GM23338 (cell line): Measurements from ENCODE around the gene CSF1R. TPM values are rescaled to one million over a fixed set of nuclear protein-coding genes. Genes with fewer than 3 reads are reported as not detected.

Experiments used
- ATAC-seq: fragments of 200-7000 bp; cut with Tn5 transposase; 3 replicates; pipeline ENCODE4 v1.9.1; 2020
- DNase-seq: peaks from one replicate; pipeline ENCODE4 v3.0.0-alpha.2; 2015; ENCODE audit warnings: low spot score
- H2AFZ ChIP-seq: fragments of 200-600 bp; sonication (generic); 2 replicates; pipeline ENCODE4 v1.8.0; 2016; ENCODE audit warnings: antibody characterized with exemption, mild to moderate bottlenecking, moderate library complexity
- H3F3A ChIP-seq: fragments of 200-600 bp; sonication (generic); replicated peaks from 2 replicates; pipeline ENCODE4 v1.8.0; 2017; ENCODE audit warnings: antibody characterized with exemption, mixed run types, low read depth
- H3K27ac ChIP-seq: fragments of 200-600 bp; sonication (generic); 2 replicates; pipeline ENCODE4 v1.6.1; 2016; ENCODE audit warnings: low read depth
- H3K27me3 ChIP-seq: fragments of 200-600 bp; sonication (generic); 2 replicates; pipeline ENCODE4 v1.8.0; 2016; ENCODE audit warnings: mild to moderate bottlenecking, mixed run types, moderate library complexity; ENCODE audit not compliant: insufficient read depth
- H3K36me3 ChIP-seq: fragments of 200-600 bp; sonication (generic); 2 replicates; pipeline ENCODE4 v1.8.0; 2016; ENCODE audit warnings: mild to moderate bottlenecking; ENCODE audit not compliant: insufficient read depth
- H3K4me1 ChIP-seq: fragments of 200-600 bp; sonication (generic); 2 replicates; pipeline ENCODE4 v1.8.0; 2016; ENCODE audit warnings: mild to moderate bottlenecking, moderate library complexity; ENCODE audit not compliant: insufficient read depth
- H3K4me2 ChIP-seq: fragments of 200-600 bp; sonication (generic); 2 replicates; pipeline ENCODE4 v1.7.1; 2017; ENCODE audit warnings: mixed run types
- H3K4me3 ChIP-seq: fragments of 200-600 bp; sonication (generic); 2 replicates; pipeline ENCODE4 v1.6.1; 2016; ENCODE audit warnings: mixed run types
- H3K79me2 ChIP-seq: fragments of 200-600 bp; sonication (generic); replicated peaks from 2 replicates; pipeline ENCODE4 v1.8.0; 2017; ENCODE audit warnings: mild to moderate bottlenecking; ENCODE audit not compliant: insufficient read depth
- H3K9me2 ChIP-seq: fragments of 200-600 bp; sonication (generic); 2 replicates; pipeline ENCODE4 v1.8.0; 2017; ENCODE audit not compliant: insufficient read depth
- H4K20me1 ChIP-seq: fragments of 200-600 bp; sonication (generic); replicated peaks from 2 replicates; pipeline ENCODE4 v1.8.0; 2017; ENCODE audit warnings: mild to moderate bottlenecking; ENCODE audit not compliant: insufficient read depth
- H3K27ac Mint-ChIP-seq: 2 replicates; pipeline ENCODE4 v1.8.0; 2020; ENCODE audit warnings: inconsistent platforms, mild to moderate bottlenecking, moderate library complexity, mixed read lengths
- H3K27me3 Mint-ChIP-seq: 3 replicates; pipeline ENCODE4 v1.8.0; 2022; ENCODE audit warnings: low read depth, mild to moderate bottlenecking, moderate library complexity, mixed read lengths, inconsistent platforms; ENCODE audit not compliant: insufficient read depth, poor library complexity
- H3K36me3 Mint-ChIP-seq: 3 replicates; pipeline ENCODE4 v1.8.0; 2021; ENCODE audit warnings: low read depth, mild to moderate bottlenecking, inconsistent platforms, moderate library complexity, mixed read lengths
- H3K4me1 Mint-ChIP-seq: 3 replicates; pipeline ENCODE4 v1.8.0; 2020; ENCODE audit warnings: mild to moderate bottlenecking, inconsistent platforms, mixed read lengths
- H3K4me3 Mint-ChIP-seq: 3 replicates; pipeline ENCODE4 v1.8.0; 2021; ENCODE audit warnings: moderate library complexity, mild to moderate bottlenecking, inconsistent platforms, mixed read lengths
- H3K9me3 Mint-ChIP-seq: 3 replicates; pipeline ENCODE4 v1.8.0; 2020; ENCODE audit warnings: moderate library complexity, mild to moderate bottlenecking, inconsistent platforms, mixed read lengths
- CREB1 ChIP-seq: fragments of 250-450 bp; sonication (Bioruptor Pico); IDR thresholded peaks from 2 replicates; pipeline ENCODE4 v1.5.0; 2020; ENCODE audit warnings: low read depth, mild to moderate bottlenecking, moderate library complexity
- ETS1 ChIP-seq: IDR thresholded peaks from 2 replicates; pipeline ENCODE4 v1.6.1; 2016; ENCODE audit warnings: antibody characterized with exemption
- EZH2phosphoT487 ChIP-seq: fragments of 200-600 bp; sonication (generic); IDR thresholded peaks from one replicate; pipeline ENCODE4 v1.8.1; 2018; ENCODE audit warnings: antibody characterized with exemption; ENCODE audit not compliant: unreplicated experiment
- NANOG ChIP-seq: IDR thresholded peaks from 2 replicates; pipeline ENCODE4 v1.6.1; 2016; ENCODE audit warnings: antibody characterized with exemption, borderline replicate concordance
- STAT1 ChIP-seq: IDR thresholded peaks from one replicate; pipeline ENCODE4 v1.6.1; 2016; ENCODE audit warnings: antibody characterized with exemption; ENCODE audit not compliant: unreplicated experiment
- ZNF331 ChIP-seq: fragments of 250-450 bp; sonication (Bioruptor Pico); IDR thresholded peaks from 2 replicates; pipeline ENCODE4 v1.5.0; 2020; ENCODE audit warnings: low read depth, mild to moderate bottlenecking, moderate library complexity
- polyA plus RNA-seq: library from polyadenylated mRNA; unstranded; fragments of >200 nt; fragmentation: Nextera tagmentation; extraction: Ambion mirVana; gene quantifications from 2 replicates; pipeline ENCODE4 v1.2.1, GENCODE V29; 2016
- total RNA-seq: library from RNA; depleted of rRNA; stranded (reverse); fragments of >200 nt; shearing (Covaris generic); gene quantifications from 2 replicates; pipeline ENCODE4 v1.2.3, GENCODE V29; 2014
- TF ChIP-seq, protein P1 (sequence below), 2 experiments: fragments of 200-600 bp in 1 of 2; sonication (generic) in 1 of 2; conservative IDR thresholded peaks; 2 replicates each; pipeline versions ENCODE4 v1.5.1 to v1.6.1; 2016 to 2017; ENCODE audit warnings: antibody characterized with exemption in 2 of 2, low read depth in 2 of 2, mild to moderate bottlenecking in 2 of 2, moderate library complexity in 1 of 2
- TF ChIP-seq, protein P2 (sequence below): IDR thresholded peaks from one replicate; pipeline ENCODE4 v1.6.1; 2018; ENCODE audit warnings: antibody characterized with exemption; ENCODE audit not compliant: unreplicated experiment
- TF ChIP-seq, protein P3 (sequence below): fragments of 250-450 bp; sonication (Bioruptor Pico); IDR thresholded peaks from 2 replicates; pipeline ENCODE4 v1.5.0; 2020; ENCODE audit warnings: mild to moderate bottlenecking, moderate library complexity

Gene CSF1R
- total and polyA plus RNA-seq, 2 experiments from 2014 or later, result 0.21 TPM; not detected in 1

DNA sequence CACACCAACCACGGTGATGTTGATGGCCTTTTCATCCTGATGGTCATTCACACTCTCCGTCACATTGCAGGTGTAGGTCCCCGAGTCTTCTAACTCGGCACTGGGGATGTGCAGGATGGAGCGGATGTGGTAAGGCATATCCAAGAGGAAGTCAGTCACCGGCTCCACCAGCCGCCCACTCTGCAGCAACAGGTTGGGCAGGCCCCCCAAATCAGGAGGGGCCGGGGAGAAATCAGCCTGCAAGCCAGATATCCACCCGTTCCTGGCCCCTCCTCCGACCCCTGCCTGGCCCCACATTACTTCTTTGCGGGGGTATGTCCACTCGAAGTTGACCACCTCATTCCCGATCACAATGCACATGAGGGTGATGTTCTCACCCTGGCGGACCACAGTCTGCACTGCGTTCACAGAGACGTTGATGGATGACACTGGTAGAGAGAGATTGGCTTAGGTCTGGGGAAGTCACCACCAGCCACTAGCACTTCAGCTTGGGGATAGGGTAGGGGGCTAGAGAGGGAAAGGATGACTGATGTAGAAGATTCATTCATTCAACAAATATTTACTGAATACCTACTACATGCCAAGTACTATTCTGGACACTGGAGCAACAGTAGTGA, 47.3 kb upstream of the CSF1R start:
- no peak overlapping the region for H3K4me3 ChIP-seq
- H3K4me1 ChIP-seq, result peaks cover 31% of the 10 kb centered on the region
- H3K9me3 Mint-ChIP-seq, result no peaks in the 10 kb centered on the region
- no peak overlapping the region for H2AFZ ChIP-seq
- H3K36me3 ChIP-seq, result no peaks in the 10 kb centered on the region
- no peaks in the 10 kb centered on the region for H4K20me1 ChIP-seq
- no peak overlapping the region for H3K27ac Mint-ChIP-seq
- no peaks in the 10 kb centered on the region for H3K27me3 ChIP-seq
- DNase-seq, result no peak
- peaks cover 46% of the 10 kb centered on the region for H3K4me1 Mint-ChIP-seq
- no peaks in the 10 kb centered on the region for H3K79me2 ChIP-seq
- no peak overlapping the region for H3K27ac ChIP-seq
- H3K27me3 Mint-ChIP-seq, result peaks cover 29% of the 10 kb centered on the region
- TF ChIP-seq NANOG (no peak), STAT1 (no peak), ZNF331 (no peak), ETS1 (no peak)
- TF ChIP-seq, protein P1, sequence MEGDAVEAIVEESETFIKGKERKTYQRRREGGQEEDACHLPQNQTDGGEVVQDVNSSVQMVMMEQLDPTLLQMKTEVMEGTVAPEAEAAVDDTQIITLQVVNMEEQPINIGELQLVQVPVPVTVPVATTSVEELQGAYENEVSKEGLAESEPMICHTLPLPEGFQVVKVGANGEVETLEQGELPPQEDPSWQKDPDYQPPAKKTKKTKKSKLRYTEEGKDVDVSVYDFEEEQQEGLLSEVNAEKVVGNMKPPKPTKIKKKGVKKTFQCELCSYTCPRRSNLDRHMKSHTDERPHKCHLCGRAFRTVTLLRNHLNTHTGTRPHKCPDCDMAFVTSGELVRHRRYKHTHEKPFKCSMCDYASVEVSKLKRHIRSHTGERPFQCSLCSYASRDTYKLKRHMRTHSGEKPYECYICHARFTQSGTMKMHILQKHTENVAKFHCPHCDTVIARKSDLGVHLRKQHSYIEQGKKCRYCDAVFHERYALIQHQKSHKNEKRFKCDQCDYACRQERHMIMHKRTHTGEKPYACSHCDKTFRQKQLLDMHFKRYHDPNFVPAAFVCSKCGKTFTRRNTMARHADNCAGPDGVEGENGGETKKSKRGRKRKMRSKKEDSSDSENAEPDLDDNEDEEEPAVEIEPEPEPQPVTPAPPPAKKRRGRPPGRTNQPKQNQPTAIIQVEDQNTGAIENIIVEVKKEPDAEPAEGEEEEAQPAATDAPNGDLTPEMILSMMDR (conservative IDR thresholded peaks at IDR 0.05; ENCODE audit: low read depth in 2 of 2), result no peak
- TF ChIP-seq, protein P2, sequence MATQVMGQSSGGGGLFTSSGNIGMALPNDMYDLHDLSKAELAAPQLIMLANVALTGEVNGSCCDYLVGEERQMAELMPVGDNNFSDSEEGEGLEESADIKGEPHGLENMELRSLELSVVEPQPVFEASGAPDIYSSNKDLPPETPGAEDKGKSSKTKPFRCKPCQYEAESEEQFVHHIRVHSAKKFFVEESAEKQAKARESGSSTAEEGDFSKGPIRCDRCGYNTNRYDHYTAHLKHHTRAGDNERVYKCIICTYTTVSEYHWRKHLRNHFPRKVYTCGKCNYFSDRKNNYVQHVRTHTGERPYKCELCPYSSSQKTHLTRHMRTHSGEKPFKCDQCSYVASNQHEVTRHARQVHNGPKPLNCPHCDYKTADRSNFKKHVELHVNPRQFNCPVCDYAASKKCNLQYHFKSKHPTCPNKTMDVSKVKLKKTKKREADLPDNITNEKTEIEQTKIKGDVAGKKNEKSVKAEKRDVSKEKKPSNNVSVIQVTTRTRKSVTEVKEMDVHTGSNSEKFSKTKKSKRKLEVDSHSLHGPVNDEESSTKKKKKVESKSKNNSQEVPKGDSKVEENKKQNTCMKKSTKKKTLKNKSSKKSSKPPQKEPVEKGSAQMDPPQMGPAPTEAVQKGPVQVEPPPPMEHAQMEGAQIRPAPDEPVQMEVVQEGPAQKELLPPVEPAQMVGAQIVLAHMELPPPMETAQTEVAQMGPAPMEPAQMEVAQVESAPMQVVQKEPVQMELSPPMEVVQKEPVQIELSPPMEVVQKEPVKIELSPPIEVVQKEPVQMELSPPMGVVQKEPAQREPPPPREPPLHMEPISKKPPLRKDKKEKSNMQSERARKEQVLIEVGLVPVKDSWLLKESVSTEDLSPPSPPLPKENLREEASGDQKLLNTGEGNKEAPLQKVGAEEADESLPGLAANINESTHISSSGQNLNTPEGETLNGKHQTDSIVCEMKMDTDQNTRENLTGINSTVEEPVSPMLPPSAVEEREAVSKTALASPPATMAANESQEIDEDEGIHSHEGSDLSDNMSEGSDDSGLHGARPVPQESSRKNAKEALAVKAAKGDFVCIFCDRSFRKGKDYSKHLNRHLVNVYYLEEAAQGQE, result no peak
- no peak overlapping the region for H3K4me2 ChIP-seq
- no peak overlapping the region for H3K4me3 Mint-ChIP-seq
- no peaks in the 10 kb centered on the region for H3F3A ChIP-seq
- no peaks in the 10 kb centered on the region for H3K9me2 ChIP-seq
- ATAC-seq, result no peak
- H3K36me3 Mint-ChIP-seq, result no peaks in the 10 kb centered on the region; the same call in 2 of the 3 replicates

DNA sequence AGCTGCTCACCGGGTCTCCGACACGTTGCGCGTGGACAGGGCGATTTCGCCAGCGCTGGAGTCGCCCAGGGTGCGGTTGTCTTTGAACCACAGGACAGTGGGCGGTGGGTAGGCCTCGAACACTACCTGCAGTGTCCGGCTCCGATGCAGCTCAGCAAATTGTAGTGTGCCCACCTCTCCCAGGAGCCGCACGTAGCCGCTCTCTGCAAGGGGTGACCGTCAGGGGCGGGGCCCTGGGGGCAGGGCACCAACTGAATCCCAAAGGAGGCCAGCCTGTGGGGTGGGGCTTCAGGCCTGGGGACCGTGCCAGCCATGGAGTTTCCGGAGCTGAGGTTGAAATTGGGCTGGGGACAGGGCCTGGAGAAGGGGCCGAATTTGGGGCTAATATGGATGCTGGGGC, 46.4 kb upstream of the CSF1R start:
- no peaks in the 10 kb centered on the region for H4K20me1 ChIP-seq
- no peaks in the 10 kb centered on the region for H3F3A ChIP-seq
- Mint-ChIP-seq H3K36me3 (no peaks in the 10 kb centered on the region; the same call in 2 of the 3 replicates), H3K4me3 (no peak overlapping the region), H3K27me3 (peaks cover 23% of the 10 kb centered on the region), H3K4me1 (peaks cover 37% of the 10 kb centered on the region), H3K27ac (no peak overlapping the region), H3K9me3 (no peaks in the 10 kb centered on the region)
- H3K36me3 ChIP-seq, result no peaks in the 10 kb centered on the region
- no peak overlapping the region for H2AFZ ChIP-seq
- no peak overlapping the region for H3K4me2 ChIP-seq
- no peaks in the 10 kb centered on the region for H3K27me3 ChIP-seq
- H3K27ac ChIP-seq, result no peak overlapping the region
- ATAC-seq (no peak), DNase-seq (no peak)
- H3K4me1 ChIP-seq, result peaks cover 22% of the 10 kb centered on the region
- H3K4me3 ChIP-seq, result no peak overlapping the region
- no peaks in the 10 kb centered on the region for H3K79me2 ChIP-seq
- H3K9me2 ChIP-seq, result no peaks in the 10 kb centered on the region
- no peak for TF ChIP-seq NANOG
- TF ChIP-seq CREB1 (CRISPR knock-in tag), result no peak
- TF ChIP-seq, protein P3, sequence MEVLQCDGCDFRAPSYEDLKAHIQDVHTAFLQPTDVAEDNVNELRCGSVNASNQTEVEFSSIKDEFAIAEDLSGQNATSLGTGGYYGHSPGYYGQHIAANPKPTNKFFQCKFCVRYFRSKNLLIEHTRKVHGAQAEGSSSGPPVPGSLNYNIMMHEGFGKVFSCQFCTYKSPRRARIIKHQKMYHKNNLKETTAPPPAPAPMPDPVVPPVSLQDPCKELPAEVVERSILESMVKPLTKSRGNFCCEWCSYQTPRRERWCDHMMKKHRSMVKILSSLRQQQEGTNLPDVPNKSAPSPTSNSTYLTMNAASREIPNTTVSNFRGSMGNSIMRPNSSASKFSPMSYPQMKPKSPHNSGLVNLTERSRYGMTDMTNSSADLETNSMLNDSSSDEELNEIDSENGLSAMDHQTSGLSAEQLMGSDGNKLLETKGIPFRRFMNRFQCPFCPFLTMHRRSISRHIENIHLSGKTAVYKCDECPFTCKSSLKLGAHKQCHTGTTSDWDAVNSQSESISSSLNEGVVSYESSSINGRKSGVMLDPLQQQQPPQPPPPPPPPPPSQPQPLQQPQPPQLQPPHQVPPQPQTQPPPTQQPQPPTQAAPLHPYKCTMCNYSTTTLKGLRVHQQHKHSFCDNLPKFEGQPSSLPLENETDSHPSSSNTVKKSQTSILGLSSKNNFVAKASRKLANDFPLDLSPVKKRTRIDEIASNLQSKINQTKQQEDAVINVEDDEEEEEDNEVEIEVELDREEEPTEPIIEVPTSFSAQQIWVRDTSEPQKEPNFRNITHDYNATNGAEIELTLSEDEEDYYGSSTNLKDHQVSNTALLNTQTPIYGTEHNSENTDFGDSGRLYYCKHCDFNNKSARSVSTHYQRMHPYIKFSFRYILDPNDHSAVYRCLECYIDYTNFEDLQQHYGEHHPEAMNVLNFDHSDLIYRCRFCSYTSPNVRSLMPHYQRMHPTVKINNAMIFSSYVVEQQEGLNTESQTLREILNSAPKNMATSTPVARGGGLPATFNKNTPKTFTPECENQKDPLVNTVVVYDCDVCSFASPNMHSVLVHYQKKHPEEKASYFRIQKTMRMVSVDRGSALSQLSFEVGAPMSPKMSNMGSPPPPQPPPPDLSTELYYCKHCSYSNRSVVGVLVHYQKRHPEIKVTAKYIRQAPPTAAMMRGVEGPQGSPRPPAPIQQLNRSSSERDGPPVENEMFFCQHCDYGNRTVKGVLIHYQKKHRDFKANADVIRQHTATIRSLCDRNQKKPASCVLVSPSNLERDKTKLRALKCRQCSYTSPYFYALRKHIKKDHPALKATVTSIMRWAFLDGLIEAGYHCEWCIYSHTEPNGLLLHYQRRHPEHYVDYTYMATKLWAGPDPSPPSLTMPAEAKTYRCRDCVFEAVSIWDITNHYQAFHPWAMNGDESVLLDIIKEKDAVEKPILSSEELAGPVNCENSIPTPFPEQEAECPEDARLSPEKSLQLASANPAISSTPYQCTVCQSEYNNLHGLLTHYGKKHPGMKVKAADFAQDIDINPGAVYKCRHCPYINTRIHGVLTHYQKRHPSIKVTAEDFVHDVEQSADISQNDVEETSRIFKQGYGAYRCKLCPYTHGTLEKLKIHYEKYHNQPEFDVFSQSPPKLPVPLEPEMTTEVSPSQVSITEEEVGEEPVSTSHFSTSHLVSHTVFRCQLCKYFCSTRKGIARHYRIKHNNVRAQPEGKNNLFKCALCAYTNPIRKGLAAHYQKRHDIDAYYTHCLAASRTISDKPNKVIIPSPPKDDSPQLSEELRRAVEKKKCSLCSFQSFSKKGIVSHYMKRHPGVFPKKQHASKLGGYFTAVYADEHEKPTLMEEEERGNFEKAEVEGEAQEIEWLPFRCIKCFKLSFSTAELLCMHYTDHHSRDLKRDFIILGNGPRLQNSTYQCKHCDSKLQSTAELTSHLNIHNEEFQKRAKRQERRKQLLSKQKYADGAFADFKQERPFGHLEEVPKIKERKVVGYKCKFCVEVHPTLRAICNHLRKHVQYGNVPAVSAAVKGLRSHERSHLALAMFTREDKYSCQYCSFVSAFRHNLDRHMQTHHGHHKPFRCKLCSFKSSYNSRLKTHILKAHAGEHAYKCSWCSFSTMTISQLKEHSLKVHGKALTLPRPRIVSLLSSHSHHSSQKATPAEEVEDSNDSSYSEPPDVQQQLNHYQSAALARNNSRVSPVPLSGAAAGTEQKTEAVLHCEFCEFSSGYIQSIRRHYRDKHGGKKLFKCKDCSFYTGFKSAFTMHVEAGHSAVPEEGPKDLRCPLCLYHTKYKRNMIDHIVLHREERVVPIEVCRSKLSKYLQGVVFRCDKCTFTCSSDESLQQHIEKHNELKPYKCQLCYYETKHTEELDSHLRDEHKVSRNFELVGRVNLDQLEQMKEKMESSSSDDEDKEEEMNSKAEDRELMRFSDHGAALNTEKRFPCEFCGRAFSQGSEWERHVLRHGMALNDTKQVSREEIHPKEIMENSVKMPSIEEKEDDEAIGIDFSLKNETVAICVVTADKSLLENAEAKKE (CRISPR knock-in tag), result no peak
- no peak for TF ChIP-seq EZH2phosphoT487
- no peak for TF ChIP-seq ZNF331
